Tibial nerve (tissue), 3 donors: ENCODE results near the gene RPS10.

Experiments
- EP300 ChIP-seq, 2 donors: sonication (generic); formaldehyde crosslinking; IDR thresholded peaks; one replicate each; pipeline ENCODE4 v1.6.1; 2017; ENCODE audit warnings: antibody characterized with exemption in 2 of 2, mild to moderate bottlenecking in 1 of 2
- POLR2A ChIP-seq, 2 donors: fragments of 450-650 bp; IDR thresholded peaks; one replicate each; pipeline ENCODE4 v1.6.1; 2017; ENCODE audit warnings: antibody characterized with exemption in 2 of 2, mild to moderate bottlenecking in 2 of 2, moderate library complexity in 2 of 2

DNA sequence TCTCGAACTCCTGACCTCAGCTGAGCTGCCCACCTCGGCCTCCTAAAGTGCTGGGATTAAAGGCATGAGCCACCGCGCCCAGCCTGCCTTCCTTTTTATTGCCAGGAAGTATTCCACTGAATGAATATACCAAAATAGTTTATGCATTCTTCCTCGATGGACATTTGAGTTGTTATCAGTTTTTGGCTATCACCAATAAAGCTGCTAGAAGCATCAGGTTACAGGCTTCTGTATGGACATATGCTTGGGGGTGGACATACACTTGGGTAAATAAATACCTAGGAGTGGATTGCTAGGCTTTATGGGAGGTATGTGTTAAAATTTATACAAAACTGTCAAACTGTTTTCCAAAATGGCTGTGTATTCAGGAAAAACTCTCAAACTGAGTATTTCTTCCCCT, 10.0 kb upstream of the RPS10 start:
- no peak for TF ChIP-seq POLR2A (IDR thresholded peaks at IDR 0.05)
- TF ChIP-seq EP300 (IDR thresholded peaks at IDR 0.05): no peak
